NCI-H1930 (cell line): ENCODE data around the gene ITGA3.

Experiments used
- DNase-seq, 2 experiments: peaks; one replicate each; lab custom pipeline; 2025; lab: John Stamatoyannopoulos, UW

The ITGA3 gene

DNA sequence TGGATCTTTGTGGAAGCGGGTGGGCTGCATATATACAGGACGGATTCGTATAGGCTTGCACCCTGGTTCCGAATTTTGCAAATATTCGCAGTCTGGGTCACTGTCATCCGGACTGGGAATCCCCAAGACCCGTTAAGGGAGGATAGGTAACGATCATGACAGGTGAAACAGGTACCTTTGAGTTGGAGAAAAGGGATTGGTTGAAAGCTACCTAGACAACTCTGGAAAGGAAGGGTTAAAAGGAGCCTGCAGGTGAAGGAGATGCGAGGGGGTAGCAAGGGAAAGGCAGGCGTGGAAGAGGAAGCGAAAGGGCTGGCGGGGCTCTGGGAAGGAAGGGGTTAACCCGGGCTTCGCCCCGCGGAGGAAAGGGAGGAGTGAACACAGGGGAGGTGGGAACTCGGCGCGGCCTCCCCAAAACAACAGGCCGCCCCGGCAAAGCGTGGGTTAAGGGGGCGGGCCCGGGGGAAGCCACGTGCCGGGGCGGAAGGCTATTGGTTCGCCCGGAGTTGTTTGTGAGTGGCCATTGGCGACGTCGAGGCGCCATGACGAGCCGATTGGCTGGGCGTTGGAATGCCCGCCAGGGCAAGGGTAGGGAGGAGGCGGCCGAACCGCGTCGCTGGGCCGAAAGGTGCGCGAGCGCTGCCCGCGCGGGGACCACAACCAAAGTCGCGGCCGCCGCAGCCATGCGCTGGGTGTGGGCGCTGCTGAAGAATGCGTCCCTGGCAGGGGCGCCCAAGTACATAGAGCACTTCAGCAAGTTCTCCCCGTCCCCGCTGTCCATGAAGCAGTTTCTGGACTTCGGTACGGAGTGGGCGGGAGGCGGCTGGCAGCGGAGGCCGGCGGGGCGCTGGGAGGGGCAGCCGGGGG is 39.1 kb downstream of the ITGA3 start, which contains the start of gene PDK2:
Gene PDK2 (plus strand): TSS at position 599 of the 867 bp plus-strand sequence. CDS start 85 bp downstream, at position 684.
- peak; percentile 75 to 79 for DNase-seq

DNA sequence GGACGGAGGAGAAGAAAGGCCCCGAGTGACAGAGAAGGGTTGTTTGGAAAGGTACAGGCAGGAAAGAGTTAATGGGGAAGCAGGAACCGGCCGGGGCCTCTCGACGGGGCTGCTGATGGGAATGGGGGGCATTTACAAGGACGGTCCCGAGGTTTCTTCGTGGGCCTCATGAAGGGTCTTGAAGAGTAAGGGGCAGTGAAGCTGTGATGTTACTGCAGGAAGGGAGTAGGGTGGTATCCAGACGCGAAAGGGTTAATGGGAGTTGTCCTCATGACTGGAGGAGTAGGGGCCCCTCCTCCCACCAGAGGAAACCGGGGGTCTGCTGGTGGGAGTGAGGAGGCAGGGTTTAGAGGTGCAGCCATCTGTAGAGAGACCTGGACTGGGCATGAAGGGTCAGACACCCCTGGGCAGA is 39.7 kb downstream of the ITGA3 start:
- no peak for DNase-seq

DNA sequence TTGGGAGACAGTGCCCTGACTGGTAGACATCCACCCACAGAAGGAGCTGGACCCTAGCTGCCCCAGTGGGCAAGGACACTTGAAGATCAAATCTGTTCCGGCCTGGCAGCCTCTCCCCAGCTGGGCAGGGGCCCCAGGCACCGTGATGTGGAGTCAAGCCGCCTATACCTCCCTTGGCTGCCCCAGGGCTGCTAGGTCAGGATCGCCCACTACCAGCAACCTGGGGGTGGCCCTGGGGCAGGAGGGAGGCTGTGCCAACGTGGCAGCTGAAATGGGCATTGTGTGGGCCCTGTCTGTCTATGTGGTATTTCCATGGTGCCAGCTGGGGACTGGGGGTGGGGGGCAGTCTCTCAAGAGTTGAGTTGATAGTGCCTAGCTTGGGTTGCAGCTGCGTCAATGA is 40.2 kb downstream of the ITGA3 start:
- no peak for DNase-seq

DNA sequence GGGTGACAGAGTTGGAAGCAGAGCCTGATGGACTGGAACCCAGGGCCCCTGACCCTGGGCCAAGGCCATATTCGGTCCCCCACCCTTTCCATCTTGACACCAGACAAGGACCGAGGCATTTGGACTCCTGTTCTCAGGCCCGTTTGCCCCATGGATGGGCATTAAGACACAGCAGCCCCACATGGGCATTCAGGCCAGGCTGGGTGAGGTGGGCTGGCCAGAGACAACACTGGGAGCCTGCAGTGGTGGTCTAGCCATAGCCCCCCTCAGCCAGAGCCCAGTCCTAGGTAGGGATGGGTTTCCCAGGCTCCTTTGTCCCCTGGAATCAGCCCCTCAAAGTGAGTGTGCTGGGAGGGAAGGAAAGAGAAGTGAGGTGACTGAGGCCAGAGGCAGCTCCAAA is 40.8 kb downstream of the ITGA3 start:
- DNase-seq = no peak

GRCh38 chr17:50097455-50097854 is 41.5 kb downstream of the ITGA3 start:
- no peak for DNase-seq

- DNase-seq = no peak
These were observed 42.0 kb downstream of the ITGA3 start for GRCh38 chr17:50097926-50098325.

DNA sequence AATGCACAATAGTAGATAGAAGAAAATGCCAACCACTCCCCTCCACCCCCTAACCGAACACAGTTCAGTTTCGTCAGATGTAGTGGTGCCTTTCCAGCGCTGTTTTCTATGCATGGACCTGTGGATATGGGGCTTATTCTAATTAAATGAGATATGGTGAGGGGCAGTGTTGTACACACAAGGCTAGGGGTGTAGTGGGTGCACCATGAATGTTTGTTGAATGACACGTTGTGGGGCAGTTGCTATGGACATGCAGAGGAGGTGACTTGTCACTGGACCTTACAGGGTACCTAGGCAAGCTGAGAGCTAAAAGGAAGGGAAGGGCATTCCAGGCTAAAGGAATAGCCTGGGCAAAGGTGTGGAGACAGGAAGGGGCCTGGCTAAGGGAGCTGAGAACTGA is 42.7 kb downstream of the ITGA3 start:
- DNase-seq = no peak

DNA sequence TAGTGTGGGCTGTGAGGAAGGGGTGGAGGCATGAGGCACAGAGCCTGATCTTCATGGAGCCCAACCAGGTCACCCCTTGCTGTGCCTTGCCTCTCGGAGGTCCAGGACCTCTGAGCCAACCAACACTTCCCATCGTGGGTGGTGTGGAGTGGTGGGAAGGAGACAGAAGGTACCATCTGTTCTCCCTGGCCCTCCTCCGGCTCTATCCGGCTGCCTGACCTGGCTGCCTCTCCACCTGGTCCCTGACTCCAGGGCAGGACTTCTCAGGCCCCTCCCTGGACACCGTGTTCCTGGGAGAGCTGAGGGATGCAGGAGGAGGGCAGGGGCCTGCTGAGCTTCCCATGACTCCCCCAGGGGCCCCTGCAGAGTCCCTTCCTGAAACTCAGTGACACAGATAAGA is 43.1 kb downstream of the ITGA3 start:
- no peak for DNase-seq

GRCh38 chr17:50100480-50100883 is 44.6 kb downstream of the ITGA3 start:
- no peak for DNase-seq

- DNase-seq = no peak
These were observed 45.0 kb downstream of the ITGA3 start for GRCh38 chr17:50100921-50101345.

DNA sequence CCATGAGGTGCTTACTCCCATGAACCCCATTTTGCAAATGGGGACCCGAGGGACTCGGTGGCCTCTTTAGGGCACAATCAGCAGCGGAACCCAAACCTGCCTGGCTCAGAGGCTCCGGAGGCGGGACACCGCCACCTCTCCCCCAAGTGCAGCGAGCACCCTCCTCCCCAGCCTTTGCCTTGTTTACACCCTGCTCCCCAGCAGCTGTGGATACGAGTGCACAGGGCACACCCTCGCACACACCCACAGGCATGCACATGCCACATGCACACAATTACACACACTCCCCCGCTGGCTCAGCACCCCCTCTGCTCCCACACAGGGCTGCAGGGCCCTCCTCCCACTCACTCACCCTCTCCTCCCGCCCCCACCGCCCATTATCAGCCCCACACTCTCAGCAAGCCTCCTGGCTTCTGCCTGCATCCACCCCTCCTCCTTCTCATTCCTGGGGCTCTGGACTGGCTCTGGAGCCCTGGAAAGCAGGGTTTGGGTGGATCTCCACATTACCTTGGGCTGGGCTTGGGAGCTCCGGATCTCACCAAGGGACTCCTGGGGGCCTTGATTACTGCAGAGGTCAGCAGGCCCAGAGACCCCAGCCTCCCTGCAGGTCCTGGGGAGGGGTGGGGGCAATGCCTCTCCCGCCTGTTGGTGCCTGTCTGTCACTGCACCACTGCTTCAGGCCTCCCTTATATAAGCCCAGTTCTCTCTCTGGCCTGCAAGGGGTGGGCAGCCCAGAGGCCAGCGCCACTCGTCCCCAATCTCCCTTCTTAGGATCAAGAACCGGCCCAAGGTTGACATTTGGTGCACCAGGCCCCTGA is 45.6 kb downstream of the ITGA3 start:
- no peak for DNase-seq

DNA sequence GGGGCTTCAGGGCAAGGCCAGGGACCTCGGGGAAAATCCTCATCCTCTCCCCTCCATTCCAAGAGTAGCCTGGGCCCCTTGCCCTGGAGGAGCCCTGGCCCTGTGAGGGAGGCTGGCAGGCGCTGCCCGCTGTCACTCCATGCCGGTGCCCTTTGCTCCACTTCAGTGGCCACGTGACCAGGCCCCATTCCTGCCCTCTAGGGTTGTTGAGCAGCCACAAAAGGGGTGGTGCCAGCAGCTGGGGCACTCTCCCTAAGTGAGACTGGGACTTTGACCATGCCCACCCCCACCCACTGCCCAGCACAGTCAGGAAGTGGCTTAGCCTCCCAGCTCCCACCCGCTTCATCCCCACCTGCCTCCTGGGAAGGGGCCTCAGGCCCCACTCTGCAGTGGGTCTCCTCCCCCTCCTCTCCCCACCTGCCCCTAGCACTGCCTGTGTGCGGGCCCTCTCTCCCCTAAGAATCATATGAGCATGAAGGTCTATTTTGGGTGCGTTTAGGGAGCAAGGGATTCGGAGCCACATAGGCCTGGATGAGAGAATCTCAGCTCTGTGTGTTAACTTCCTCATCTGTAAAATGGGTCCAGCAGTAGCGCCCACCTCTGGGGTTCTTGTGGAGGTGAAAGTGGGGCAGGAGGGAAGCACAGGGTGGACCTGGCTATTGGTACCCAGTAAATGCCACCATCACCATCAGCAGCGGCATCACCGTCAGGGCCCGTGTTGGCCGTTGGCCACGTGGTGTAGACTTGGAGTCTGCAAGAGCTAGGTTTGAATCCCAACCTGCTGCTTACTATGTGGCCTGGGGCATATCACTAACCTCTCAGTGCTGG is 46.5 kb downstream of the ITGA3 start:
- no peak for DNase-seq

GRCh38 chr17:50103252-50103651 is 47.3 kb downstream of the ITGA3 start:
- DNase-seq = no peak

- no peak for DNase-seq
These were observed 48.0 kb downstream of the ITGA3 start for GRCh38 chr17:50103941-50104340.

DNA sequence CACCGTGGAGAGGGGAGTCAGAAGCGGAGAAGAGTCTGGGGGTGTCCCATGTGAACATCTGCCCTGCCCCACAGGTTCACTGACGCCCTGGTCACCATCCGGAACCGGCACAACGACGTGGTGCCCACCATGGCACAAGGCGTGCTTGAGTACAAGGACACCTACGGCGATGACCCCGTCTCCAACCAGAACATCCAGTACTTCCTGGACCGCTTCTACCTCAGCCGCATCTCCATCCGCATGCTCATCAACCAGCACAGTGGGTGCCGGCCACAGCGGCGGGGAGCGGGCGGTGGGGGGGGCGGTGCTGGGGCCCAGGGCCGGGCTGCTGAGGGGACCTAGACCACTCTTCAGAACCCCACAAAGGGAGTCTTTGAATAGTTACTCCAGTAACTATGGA is 49.9 kb downstream of the ITGA3 start:
- no peak for DNase-seq

- no peak for DNase-seq
These were observed 50.7 kb downstream of the ITGA3 start for GRCh38 chr17:50106393-50107131.

DNA sequence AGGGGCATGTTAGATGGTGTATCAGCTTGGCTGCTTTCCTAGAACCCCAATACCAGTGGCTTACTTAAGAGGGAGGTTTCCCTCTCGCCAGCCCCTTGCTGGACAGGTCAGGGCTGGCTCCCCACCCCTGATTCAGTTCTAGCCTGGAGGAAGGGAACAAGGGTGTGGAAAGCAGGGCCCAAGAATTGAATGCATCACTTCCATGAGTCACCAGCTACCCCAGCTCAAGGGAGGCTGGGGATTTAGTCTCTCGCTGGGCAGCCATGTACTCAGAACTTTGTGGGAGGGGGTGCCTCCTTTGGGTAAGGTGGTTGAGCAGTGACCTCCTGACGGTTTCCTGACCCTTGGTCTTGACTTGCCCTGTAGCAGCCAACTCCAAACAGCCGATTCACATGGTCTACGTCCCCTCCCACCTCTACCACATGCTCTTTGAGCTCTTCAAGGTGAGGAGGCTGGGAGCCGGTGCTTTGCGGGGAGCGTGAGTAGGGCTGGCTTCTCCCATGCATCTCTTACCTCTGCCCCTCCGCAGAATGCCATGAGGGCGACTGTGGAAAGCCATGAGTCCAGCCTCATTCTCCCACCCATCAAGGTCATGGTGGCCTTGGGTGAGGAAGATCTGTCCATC is 52.0 kb downstream of the ITGA3 start:
- no peak for DNase-seq

DNA sequence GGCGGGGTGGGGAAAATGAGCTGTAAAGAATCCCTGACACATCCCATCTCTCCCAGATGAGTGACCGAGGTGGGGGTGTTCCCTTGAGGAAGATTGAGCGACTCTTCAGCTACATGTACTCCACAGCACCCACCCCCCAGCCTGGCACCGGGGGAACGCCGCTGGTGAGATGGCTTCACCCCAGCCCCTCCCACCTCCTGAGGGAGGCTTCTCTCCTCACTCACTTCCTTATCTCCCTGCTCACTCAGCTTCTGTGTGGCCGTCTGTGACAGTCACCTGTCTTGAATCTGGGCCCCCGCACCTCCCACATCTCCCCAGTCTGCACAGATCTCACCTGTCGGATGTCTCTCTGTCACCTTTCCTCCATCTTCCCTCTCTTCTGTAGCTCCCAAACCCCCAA is 52.6 kb downstream of the ITGA3 start:
- no peak for DNase-seq

DNA sequence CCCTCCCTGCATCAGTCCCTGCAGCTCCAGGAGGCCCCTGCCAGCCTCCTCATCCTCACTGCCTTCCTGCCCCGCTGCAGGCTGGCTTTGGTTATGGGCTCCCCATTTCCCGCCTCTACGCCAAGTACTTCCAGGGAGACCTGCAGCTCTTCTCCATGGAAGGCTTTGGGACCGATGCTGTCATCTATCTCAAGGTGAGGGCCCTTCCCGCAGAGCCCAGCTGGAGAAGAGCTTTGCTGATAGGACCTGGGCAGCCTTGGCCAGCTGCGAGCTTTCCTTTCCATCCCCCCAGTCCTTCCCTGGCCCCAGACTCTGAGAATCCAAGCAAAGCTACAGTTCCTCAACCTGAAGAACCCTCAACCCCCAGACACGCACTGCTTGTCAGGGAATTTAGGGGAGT is 53.3 kb downstream of the ITGA3 start:
- DNase-seq = no peak

- no peak for DNase-seq
These were observed 53.9 kb downstream of the ITGA3 start for GRCh38 chr17:50109785-50110184.
